Suprapubic skin (tissue), 4 donors: ENCODE data around the gene SRP54.

Source experiments
- EP300 ChIP-seq: sonication (generic); formaldehyde crosslinking; IDR thresholded peaks from one replicate; pipeline ENCODE4 v1.6.1; 2017; ENCODE audit warnings: antibody characterized with exemption
- POLR2A ChIP-seq, 2 donors: fragments of 450-650 bp; IDR thresholded peaks; one replicate each; pipeline ENCODE4 v1.6.1; 2017; ENCODE audit warnings: antibody characterized with exemption in 2 of 2, mild to moderate bottlenecking in 2 of 2, moderate library complexity in 2 of 2
- POLR2AphosphoS5 ChIP-seq, 3 donors: sonication (generic); formaldehyde crosslinking; IDR thresholded peaks; one replicate each; pipeline ENCODE4 v1.6.1; 2017; ENCODE audit warnings: antibody characterized with exemption in 3 of 3
- TF ChIP-seq, protein P1 (sequence below), 2 donors: fragments of 200-600 bp in 1 of 2; fragments of 450-650 bp in 1 of 2; sonication (generic) in 1 of 2; IDR thresholded peaks; one replicate each; pipeline ENCODE4 v1.5.1; 2016 to 2019; ENCODE audit warnings: antibody characterized with exemption in 2 of 2, mild to moderate bottlenecking in 1 of 2, moderate library complexity in 1 of 2

DNA sequence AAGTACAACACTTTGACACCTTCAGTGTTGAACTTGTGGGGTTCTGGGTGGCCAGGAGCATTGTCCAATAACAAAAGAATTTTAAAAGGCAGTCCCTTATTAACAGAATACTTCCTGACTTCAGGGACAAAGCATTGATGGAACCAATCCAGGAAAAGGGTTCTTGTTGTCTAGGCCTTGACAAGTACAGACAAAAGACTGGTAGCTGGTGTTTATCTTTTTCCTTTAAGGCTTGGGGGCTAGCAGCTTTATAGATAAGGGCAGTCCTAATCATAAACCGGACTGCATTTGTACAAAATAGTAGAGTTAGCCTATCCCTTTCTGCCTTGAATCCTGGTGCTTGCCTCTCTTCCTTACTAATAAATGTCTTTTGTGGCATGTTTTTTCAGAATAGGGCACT, 90.7 kb downstream of the SRP54 start:
- TF ChIP-seq POLR2A (IDR thresholded peaks at IDR 0.05) (no peak), POLR2AphosphoS5 (IDR thresholded peaks at IDR 0.05) (no peak), EP300 (no peak)
- TF ChIP-seq, protein P1, sequence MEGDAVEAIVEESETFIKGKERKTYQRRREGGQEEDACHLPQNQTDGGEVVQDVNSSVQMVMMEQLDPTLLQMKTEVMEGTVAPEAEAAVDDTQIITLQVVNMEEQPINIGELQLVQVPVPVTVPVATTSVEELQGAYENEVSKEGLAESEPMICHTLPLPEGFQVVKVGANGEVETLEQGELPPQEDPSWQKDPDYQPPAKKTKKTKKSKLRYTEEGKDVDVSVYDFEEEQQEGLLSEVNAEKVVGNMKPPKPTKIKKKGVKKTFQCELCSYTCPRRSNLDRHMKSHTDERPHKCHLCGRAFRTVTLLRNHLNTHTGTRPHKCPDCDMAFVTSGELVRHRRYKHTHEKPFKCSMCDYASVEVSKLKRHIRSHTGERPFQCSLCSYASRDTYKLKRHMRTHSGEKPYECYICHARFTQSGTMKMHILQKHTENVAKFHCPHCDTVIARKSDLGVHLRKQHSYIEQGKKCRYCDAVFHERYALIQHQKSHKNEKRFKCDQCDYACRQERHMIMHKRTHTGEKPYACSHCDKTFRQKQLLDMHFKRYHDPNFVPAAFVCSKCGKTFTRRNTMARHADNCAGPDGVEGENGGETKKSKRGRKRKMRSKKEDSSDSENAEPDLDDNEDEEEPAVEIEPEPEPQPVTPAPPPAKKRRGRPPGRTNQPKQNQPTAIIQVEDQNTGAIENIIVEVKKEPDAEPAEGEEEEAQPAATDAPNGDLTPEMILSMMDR (IDR thresholded peaks at IDR 0.05), result no peak
